SJSA1 (cell line): ENCODE results near the gene DAB2IP. TPM values are rescaled to one million over a fixed set of nuclear protein-coding genes. Genes with fewer than 3 reads are reported as not detected.

Experiments
- DNase-seq, 2 experiments: peaks; one replicate each; pipeline ENCODE4 v3.0.0-alpha.2; 2015 to 2020; ENCODE audit warnings: low spot score in 2 of 2, low read depth in 1 of 2
- H3K27ac ChIP-seq: fragments of 250-450 bp; sonication (Bioruptor Pico); 2 replicates; pipeline ENCODE4 v1.5.1; 2020; ENCODE audit warnings: mild to moderate bottlenecking, moderate library complexity
- H3K27me3 ChIP-seq: fragments of 250-450 bp; sonication (Bioruptor Pico); replicated peaks from 2 replicates; pipeline ENCODE4 v1.5.1; 2020; ENCODE audit warnings: mild to moderate bottlenecking, moderate library complexity
- H3K36me3 ChIP-seq: fragments of 250-450 bp; sonication (Bioruptor Pico); 2 replicates; pipeline ENCODE4 v1.5.1; 2020; ENCODE audit warnings: mild to moderate bottlenecking
- H3K4me1 ChIP-seq: fragments of 250-450 bp; sonication (Bioruptor Pico); replicated peaks from 2 replicates; pipeline ENCODE4 v1.6.1; 2021; ENCODE audit warnings: mild to moderate bottlenecking
- H3K4me3 ChIP-seq: fragments of 250-450 bp; sonication (Bioruptor Pico); 2 replicates; pipeline ENCODE4 v1.5.1; 2020; ENCODE audit warnings: mild to moderate bottlenecking
- H3K9me3 ChIP-seq: fragments of 250-450 bp; sonication (Bioruptor Pico); replicated peaks from 2 replicates; pipeline ENCODE4 v1.5.1; 2020; ENCODE audit warnings: mild to moderate bottlenecking
- total RNA-seq: library from RNA; depleted of rRNA; stranded (reverse); fragments of >200 nt; shearing (Covaris generic); gene quantifications from 2 replicates; pipeline ENCODE4 v1.2.3, GENCODE V29; 2014

Gene DAB2IP
- total RNA-seq, 1 experiment from 2014 or later, result 2.8 TPM

GRCh38 chr9:121692606-121693387, 41.4 kb downstream of the DAB2IP start:
- Histone ChIP-seq H3K27ac (no peak overlapping the region; the same call in 1 of the 2 replicates), H3K36me3 (no peaks in the 10 kb centered on the region), H3K4me3 (no peak overlapping the region), H3K4me1 (peaks cover 18% of the 10 kb centered on the region), H3K27me3 (no peaks in the 10 kb centered on the region), H3K9me3 (no peaks in the 10 kb centered on the region)
- peak; percentile 77 to 79 for DNase-seq

DNA sequence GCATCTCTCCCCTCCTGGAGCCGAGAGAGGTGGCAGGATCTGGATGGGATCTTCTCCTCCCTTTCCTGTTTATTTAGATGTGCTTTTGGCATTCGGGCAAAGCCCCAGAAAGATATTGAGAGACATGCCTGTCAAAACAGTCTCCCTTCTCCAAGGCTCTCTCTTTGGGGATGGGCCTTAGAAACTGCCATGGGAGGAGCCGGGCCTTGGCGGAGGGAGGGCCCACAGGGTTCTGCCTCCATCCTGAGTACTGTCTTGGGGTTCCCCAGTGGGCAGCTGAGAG, 41.9 kb downstream of the DAB2IP start:
- no peaks in the 10 kb centered on the region for H3K36me3 ChIP-seq
- no peak overlapping the region for H3K4me3 ChIP-seq
- H3K27ac ChIP-seq, result no peak overlapping the region
- H3K4me1 ChIP-seq, result peaks cover 18% of the 10 kb centered on the region
- no peak for DNase-seq
- no peaks in the 10 kb centered on the region for H3K9me3 ChIP-seq
- H3K27me3 ChIP-seq, result peaks cover 2% of the 10 kb centered on the region; the same call in 1 of the 2 replicates

DNA sequence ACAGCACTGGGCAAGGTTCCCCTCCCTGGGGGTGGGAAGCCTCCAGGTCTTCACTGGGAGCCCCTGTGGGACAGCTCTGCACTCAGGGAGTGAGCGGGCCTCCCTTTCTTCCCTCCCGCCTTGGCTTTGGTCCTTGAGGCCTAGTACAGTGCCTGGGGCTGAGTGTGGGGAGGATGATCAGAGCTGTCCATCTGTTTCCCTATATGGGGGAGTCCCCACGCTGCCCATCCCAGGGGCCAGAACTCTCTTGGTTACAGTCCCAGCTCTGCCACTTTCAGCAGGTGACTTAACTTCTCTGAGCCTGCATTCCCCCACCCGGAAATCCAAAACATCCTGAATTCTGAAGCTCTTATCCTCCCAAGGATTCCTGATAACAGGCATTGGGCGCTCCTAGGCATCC, 42.6 kb downstream of the DAB2IP start:
- Histone ChIP-seq H3K27ac (no peak overlapping the region), H3K9me3 (no peaks in the 10 kb centered on the region), H3K36me3 (no peaks in the 10 kb centered on the region), H3K4me3 (no peak overlapping the region), H3K4me1 (peaks cover 18% of the 10 kb centered on the region), H3K27me3 (peaks cover 5% of the 10 kb centered on the region; the same call in 1 of the 2 replicates)
- DNase-seq, result no peak

DNA sequence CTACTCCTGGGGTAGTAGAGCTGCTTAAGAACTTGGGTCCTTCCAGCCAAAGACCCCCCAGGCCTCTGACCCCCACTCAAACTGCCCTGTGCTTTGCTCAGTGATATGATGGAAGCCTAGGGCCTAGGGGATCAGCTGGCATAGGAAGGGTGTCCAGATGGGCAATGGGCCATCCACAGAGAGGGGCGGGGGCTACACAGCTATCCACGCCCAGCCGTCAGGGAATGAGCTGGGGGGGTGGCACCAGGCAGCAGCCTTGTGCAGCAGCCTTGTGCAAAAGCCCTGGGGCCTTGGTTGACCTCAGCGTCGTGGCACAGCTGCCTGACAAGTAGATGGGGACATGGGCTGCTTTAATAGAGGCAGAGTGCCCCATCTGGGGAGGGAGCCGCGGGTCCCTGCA, 43.2 kb downstream of the DAB2IP start:
- no peak for DNase-seq
- Histone ChIP-seq H3K27ac (no peak overlapping the region), H3K36me3 (no peaks in the 10 kb centered on the region), H3K4me3 (no peak overlapping the region), H3K4me1 (peaks cover 22% of the 10 kb centered on the region), H3K27me3 (peaks cover 7% of the 10 kb centered on the region), H3K9me3 (no peaks in the 10 kb centered on the region)

GRCh38 chr9:121696930-121697329, 45.5 kb downstream of the DAB2IP start:
- peaks cover 37% of the 10 kb centered on the region for H3K4me1 ChIP-seq
- no peak for DNase-seq
- no peak overlapping the region for H3K27ac ChIP-seq
- no peak overlapping the region for H3K4me3 ChIP-seq
- H3K36me3 ChIP-seq, result no peaks in the 10 kb centered on the region
- peaks cover 14% of the 10 kb centered on the region for H3K27me3 ChIP-seq
- H3K9me3 ChIP-seq, result no peaks in the 10 kb centered on the region

- Histone ChIP-seq H3K4me1 (peaks cover 20% of the 10 kb centered on the region), H3K27me3 (peaks cover 18% of the 10 kb centered on the region), H3K4me3 (peak overlapping the region; percentile 62), H3K36me3 (no peaks in the 10 kb centered on the region), H3K9me3 (no peaks in the 10 kb centered on the region), H3K27ac (no peak overlapping the region)
- DNase-seq, result peak in 1 of 2 experiments; percentile 60
Measured at GRCh38 chr9:121698627-121699570, 47.5 kb downstream of the DAB2IP start.

- Histone ChIP-seq H3K27ac (no peak overlapping the region), H3K4me3 (peak overlapping the region; percentile 62), H3K4me1 (peaks cover 20% of the 10 kb centered on the region), H3K27me3 (peaks cover 18% of the 10 kb centered on the region), H3K9me3 (no peaks in the 10 kb centered on the region), H3K36me3 (no peaks in the 10 kb centered on the region)
- no peak for DNase-seq
Measured at GRCh38 chr9:121699571-121700164, 48.2 kb downstream of the DAB2IP start.

- H3K9me3 ChIP-seq, result no peaks in the 10 kb centered on the region
- peaks cover 20% of the 10 kb centered on the region for H3K4me1 ChIP-seq
- no peak overlapping the region for H3K27ac ChIP-seq
- peaks cover 18% of the 10 kb centered on the region for H3K27me3 ChIP-seq
- peak in 1 of 2 experiments; percentile 18 for DNase-seq
- H3K36me3 ChIP-seq, result no peaks in the 10 kb centered on the region
- peak overlapping the region; percentile 62 for H3K4me3 ChIP-seq
Measured at GRCh38 chr9:121700165-121700831, 48.9 kb downstream of the DAB2IP start.

GRCh38 chr9:121700832-121701419, 49.5 kb downstream of the DAB2IP start:
- H3K9me3 ChIP-seq, result no peaks in the 10 kb centered on the region
- H3K4me3 ChIP-seq, result no peak overlapping the region
- peaks cover 20% of the 10 kb centered on the region for H3K4me1 ChIP-seq
- H3K36me3 ChIP-seq, result no peaks in the 10 kb centered on the region
- peaks cover 18% of the 10 kb centered on the region for H3K27me3 ChIP-seq
- H3K27ac ChIP-seq, result no peak overlapping the region
- no peak for DNase-seq

- Histone ChIP-seq H3K4me1 (peaks cover 20% of the 10 kb centered on the region), H3K27ac (no peak overlapping the region), H3K27me3 (peaks cover 18% of the 10 kb centered on the region), H3K9me3 (no peaks in the 10 kb centered on the region), H3K36me3 (no peaks in the 10 kb centered on the region), H3K4me3 (no peak overlapping the region)
- DNase-seq, result no peak
Measured at GRCh38 chr9:121701736-121702261, 50.4 kb downstream of the DAB2IP start.

DNA sequence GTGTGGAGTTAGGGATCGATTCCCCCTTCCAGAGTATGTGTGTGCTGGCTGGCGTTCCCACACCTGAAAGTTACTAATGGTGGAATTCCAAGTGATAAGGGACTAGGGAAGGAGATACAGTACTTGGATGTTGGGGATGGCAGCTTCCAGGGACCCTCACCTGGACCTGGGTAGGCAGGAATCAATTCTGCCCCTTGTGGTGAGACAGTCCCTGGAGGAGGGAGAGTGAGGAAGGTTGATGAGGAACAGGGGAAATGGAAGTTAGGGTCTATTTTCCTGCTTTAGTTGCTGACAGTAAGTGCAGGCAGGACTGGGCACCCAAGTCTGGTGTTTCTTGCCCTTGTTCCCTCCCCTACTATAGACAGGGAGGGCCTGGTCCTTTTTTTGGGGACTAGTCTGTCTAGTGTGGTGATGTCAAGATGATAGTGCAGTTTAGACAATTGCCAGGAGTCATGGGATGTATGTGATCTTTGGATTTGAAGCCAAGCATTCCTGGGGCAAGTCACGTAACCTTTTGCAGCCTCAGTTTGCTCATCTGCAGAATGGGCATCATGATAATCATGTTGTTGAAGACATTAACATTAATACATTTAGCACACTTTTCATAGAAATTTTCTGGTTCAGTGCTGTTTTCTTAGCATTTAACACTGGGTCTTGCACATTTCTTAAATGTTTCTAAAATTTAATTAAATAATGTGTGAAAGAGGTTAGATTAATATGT, 51.7 kb downstream of the DAB2IP start:
- no peaks in the 10 kb centered on the region for H3K9me3 ChIP-seq
- no peaks in the 10 kb centered on the region for H3K36me3 ChIP-seq
- peaks cover 18% of the 10 kb centered on the region for H3K27me3 ChIP-seq
- DNase-seq, result no peak
- no peak overlapping the region for H3K27ac ChIP-seq
- H3K4me1 ChIP-seq, result peaks cover 20% of the 10 kb centered on the region
- no peak overlapping the region for H3K4me3 ChIP-seq

GRCh38 chr9:121704281-121704680, 52.8 kb downstream of the DAB2IP start:
- H3K4me1 ChIP-seq, result peaks cover 20% of the 10 kb centered on the region
- no peak for DNase-seq
- H3K27me3 ChIP-seq, result peaks cover 13% of the 10 kb centered on the region
- H3K9me3 ChIP-seq, result no peaks in the 10 kb centered on the region
- H3K4me3 ChIP-seq, result no peak overlapping the region
- no peaks in the 10 kb centered on the region for H3K36me3 ChIP-seq
- H3K27ac ChIP-seq, result no peak overlapping the region
